GM23248 (cell line): ENCODE results near the gene DSTN. TPM values are rescaled to one million over a fixed set of nuclear protein-coding genes. Genes with fewer than 3 reads are reported as not detected.

Experiments
- DNase-seq: peaks from one replicate; pipeline ENCODE4 v3.0.0-alpha.2; 2015
- H2AFZ ChIP-seq: fragments of 200-600 bp; sonication (generic); 2 replicates; pipeline ENCODE4 v1.6.1; 2016; ENCODE audit warnings: antibody characterized with exemption
- H3F3A ChIP-seq: fragments of 200-600 bp; sonication (generic); 2 replicates; pipeline ENCODE4 v1.6.1; 2016; ENCODE audit warnings: mild to moderate bottlenecking, antibody characterized with exemption, mixed run types; ENCODE audit not compliant: insufficient read depth
- H3K27ac ChIP-seq: fragments of 200-600 bp; sonication (generic); 2 replicates; pipeline ENCODE4 v1.5.1; 2016; ENCODE audit warnings: mild to moderate bottlenecking
- H3K27me3 ChIP-seq: fragments of 200-600 bp; sonication (generic); replicated peaks from 2 replicates; pipeline ENCODE4 v1.6.1; 2016; ENCODE audit warnings: mild to moderate bottlenecking; ENCODE audit not compliant: insufficient read depth
- H3K36me3 ChIP-seq: fragments of 200-600 bp; sonication (generic); 2 replicates; pipeline ENCODE4 v1.6.1; 2016; ENCODE audit warnings: low read depth, mild to moderate bottlenecking
- H3K4me1 ChIP-seq: fragments of 200-600 bp; sonication (generic); 2 replicates; pipeline ENCODE4 v1.6.1; 2016; ENCODE audit warnings: mild to moderate bottlenecking; ENCODE audit not compliant: insufficient read depth
- H3K4me2 ChIP-seq: fragments of 200-600 bp; sonication (generic); one replicate; pipeline ENCODE4 v1.6.1; 2016; ENCODE audit warnings: mild to moderate bottlenecking; ENCODE audit not compliant: unreplicated experiment
- H3K4me3 ChIP-seq: fragments of 200-600 bp; sonication (generic); 2 replicates; pipeline ENCODE4 v1.5.1; 2016; ENCODE audit warnings: mild to moderate bottlenecking
- H3K79me2 ChIP-seq: fragments of 200-600 bp; sonication (generic); 2 replicates; pipeline ENCODE4 v1.6.1; 2016; ENCODE audit warnings: mild to moderate bottlenecking; ENCODE audit not compliant: insufficient read depth
- H3K9ac ChIP-seq: fragments of 200-600 bp; sonication (generic); 2 replicates; pipeline ENCODE4 v1.6.1; 2016; ENCODE audit warnings: mild to moderate bottlenecking
- H3K9me2 ChIP-seq: fragments of 200-600 bp; sonication (generic); 2 replicates; pipeline ENCODE4 v1.6.1; 2016; ENCODE audit warnings: mixed run types, mild to moderate bottlenecking, moderate library complexity; ENCODE audit not compliant: insufficient read depth
- H3K9me3 ChIP-seq: fragments of 200-600 bp; sonication (generic); one replicate; pipeline ENCODE4 v1.6.1; 2017; ENCODE audit warnings: low read depth
- H4K20me1 ChIP-seq: fragments of 200-600 bp; sonication (generic); 2 replicates; pipeline ENCODE4 v1.6.0; 2016; ENCODE audit not compliant: insufficient read depth
- EZH2 ChIP-seq: fragments of 200-600 bp; sonication (generic); IDR thresholded peaks from 2 replicates; pipeline ENCODE4 v1.6.1; 2018; ENCODE audit warnings: antibody characterized with exemption, mild to moderate bottlenecking; ENCODE audit not compliant: insufficient read depth, poor library complexity, severe bottlenecking
- EZH2phosphoT487 ChIP-seq: fragments of 200-600 bp; sonication (generic); IDR thresholded peaks from 2 replicates; pipeline ENCODE4 v1.6.1; 2018; ENCODE audit warnings: antibody characterized with exemption, moderate library complexity, mild to moderate bottlenecking, low read depth; ENCODE audit not compliant: insufficient read depth
- WGBS, 2 experiments: methylation state at CpG; one replicate each; pipeline ENCODE4 v1.1.6; 2015 to 2017; ENCODE audit warnings: low lambda C conversion rate in 2 of 2, low coverage in 1 of 2; ENCODE audit errors: missing lambda C conversion rate in 2 of 2; 5-methylcytosine and 5-hydroxymethylcytosine counted together
- in situ Hi-C: fragments of 300-500 bp; cut with MboI; formaldehyde crosslinking; loops from 2 replicates; pipeline ENCODE4 v1.15.0; 2020
- polyA plus RNA-seq: library from polyadenylated mRNA; unstranded; fragments of >200 nt; fragmentation: Nextera tagmentation; extraction: Ambion mirVana; gene quantifications from 2 replicates; pipeline ENCODE4 v1.2.1, GENCODE V29; 2016
- total RNA-seq: library from RNA; depleted of rRNA; stranded (reverse); fragments of >200 nt; shearing (Covaris generic); gene quantifications from 2 replicates; pipeline ENCODE4 v1.2.3, GENCODE V29; 2014

Gene DSTN
- total and polyA plus RNA-seq, 2 experiments from 2014 or later: 338 to 610 TPM

GRCh38 chr20:17630151-17630805 is 60.4 kb downstream of the DSTN start:
- in situ Hi-C loops: loop anchor here (25.0 kb wide), 1 partner anchor 657 kb away; the partner anchor contains the start of gene ZNF133
- no peak overlapping the region for H3K4me2 ChIP-seq

GRCh38 chr20:17630806-17631195 is 60.9 kb downstream of the DSTN start:
- TF ChIP-seq EZH2 (no peak), EZH2phosphoT487 (no peak)
- Histone ChIP-seq H3K27ac (no peak overlapping the region), H4K20me1 (no peaks in the 10 kb centered on the region), H3K9ac (no peak overlapping the region), H3K9me3 (no peaks in the 10 kb centered on the region), H3K4me1 (no peaks in the 10 kb centered on the region), H3K36me3 (peaks cover 64% of the 10 kb centered on the region), H3F3A (no peaks in the 10 kb centered on the region), H2AFZ (no peak overlapping the region), H3K4me2 (no peak overlapping the region), H3K4me3 (no peak overlapping the region), H3K9me2 (no peaks in the 10 kb centered on the region), H3K79me2 (peaks cover 99% of the 10 kb centered on the region), H3K27me3 (no peaks in the 10 kb centered on the region)
- DNase-seq: no peak
- in situ Hi-C loops: loop anchor here (25.0 kb wide), 1 partner anchor 656 kb away; the partner anchor contains the start of gene ZNF133
- 94 to 95% methylated on average over 6 of the region's 6 CpGs for WGBS, 2 experiments

More at GRCh38 chr20:17630151-17630805, 60.4 kb downstream of the DSTN start:
- H2AFZ ChIP-seq: no peak overlapping the region
- H3K4me3 ChIP-seq: no peak overlapping the region
- no peaks in the 10 kb centered on the region for H3K27me3 ChIP-seq
- H3K9me3 ChIP-seq: no peaks in the 10 kb centered on the region
- H3K9ac ChIP-seq: no peak overlapping the region
- H3K27ac ChIP-seq: no peak overlapping the region
- DNase-seq: no peak
- no peaks in the 10 kb centered on the region for H3F3A ChIP-seq
- H4K20me1 ChIP-seq: no peaks in the 10 kb centered on the region
- H3K36me3 ChIP-seq: peaks cover 68% of the 10 kb centered on the region
- TF ChIP-seq EZH2 (no peak), EZH2phosphoT487 (no peak)
- WGBS, 2 experiments: 75 to 78% methylated on average over 11 of the region's 11 CpGs
- peaks cover 99% of the 10 kb centered on the region for H3K79me2 ChIP-seq
- H3K4me1 ChIP-seq: no peaks in the 10 kb centered on the region
- no peaks in the 10 kb centered on the region for H3K9me2 ChIP-seq

- H3K27me3 ChIP-seq: no peaks in the 10 kb centered on the region
- H3K9me3 ChIP-seq: no peaks in the 10 kb centered on the region
- no peak overlapping the region for H3K4me2 ChIP-seq
- no peaks in the 10 kb centered on the region for H3K4me1 ChIP-seq
- H3K79me2 ChIP-seq: peaks cover 100% of the 10 kb centered on the region
- H3K4me3 ChIP-seq: no peak overlapping the region
- no peak overlapping the region for H3K27ac ChIP-seq
- no peaks in the 10 kb centered on the region for H4K20me1 ChIP-seq
- H2AFZ ChIP-seq: no peak overlapping the region
- H3K9ac ChIP-seq: no peak overlapping the region
- H3K9me2 ChIP-seq: no peaks in the 10 kb centered on the region
- TF ChIP-seq EZH2 (no peak), EZH2phosphoT487 (no peak)
- DNase-seq: no peak
- H3K36me3 ChIP-seq: peaks cover 61% of the 10 kb centered on the region
- 80 to 81% methylated on average over 9 of the region's 9 CpGs for WGBS, 2 experiments
- H3F3A ChIP-seq: no peaks in the 10 kb centered on the region
- in situ Hi-C loops: loop anchor here (25.0 kb wide), 1 partner anchor 656 kb away; the partner anchor contains the start of gene ZNF133
Observed at GRCh38 chr20:17631576-17632319, 61.9 kb downstream of the DSTN start.

GRCh38 chr20:17633221-17633849 is 63.5 kb downstream of the DSTN start:
- Histone ChIP-seq H3K4me2 (no peak overlapping the region), H3K9ac (no peak overlapping the region), H3F3A (no peaks in the 10 kb centered on the region), H3K27me3 (no peaks in the 10 kb centered on the region), H3K27ac (no peak overlapping the region), H2AFZ (no peak overlapping the region), H3K4me1 (no peaks in the 10 kb centered on the region), H3K4me3 (no peak overlapping the region), H3K36me3 (peaks cover 46% of the 10 kb centered on the region), H3K9me3 (no peaks in the 10 kb centered on the region), H4K20me1 (no peaks in the 10 kb centered on the region), H3K79me2 (peaks cover 100% of the 10 kb centered on the region), H3K9me2 (no peaks in the 10 kb centered on the region)
- 93 to 94% methylated on average over 13 of the region's 13 CpGs for WGBS, 2 experiments
- in situ Hi-C loops: loop anchor here (25.0 kb wide), 1 partner anchor 654 kb away; the partner anchor contains the start of gene ZNF133
- no peak for TF ChIP-seq EZH2
- no peak for TF ChIP-seq EZH2phosphoT487
- DNase-seq: no peak
